Right renal pelvis (tissue), 4 donors: ENCODE data around the gene VGLL4. TPM values are rescaled to one million over a fixed set of nuclear protein-coding genes. Genes with fewer than 3 reads are reported as not detected.
A peak's percentile ranks its signal among the peaks of the same experiment; 100 is the strongest.
"Not testable (repeated sequence)": the region's sequence is repeated elsewhere in the genome, so short reads cannot be mapped to it uniquely, and the experiment has no call there.

ENCODE experiments used
- DNase-seq, 4 donors: peaks; one replicate each; pipeline ENCODE4 v3.0.0-alpha.2; 2013; ENCODE audit warnings: low read depth in 4 of 4, low spot score in 3 of 4, missing footprints in 1 of 4
- polyA plus RNA-seq, 4 donors: library from polyadenylated mRNA; unstranded; fragments of 120-200 nt; gene quantifications; one replicate each; pipeline ENCODE4 v1.2.1, GENCODE V29; 2013; ENCODE audit not compliant: insufficient read length in 4 of 4

Gene VGLL4
- polyA plus RNA-seq, 4 donors, result 109 to 122 (median 116) TPM

GRCh38 chr3:11609481-11609880, 34.2 kb downstream of the VGLL4 start:
- DNase-seq, result no peak

GRCh38 chr3:11607816-11608215, 35.9 kb downstream of the VGLL4 start:
- DNase-seq, result no peak

- no peak for DNase-seq
Measured at GRCh38 chr3:11606865-11607440, 36.8 kb downstream of the VGLL4 start.

- no peak for DNase-seq
Measured at GRCh38 chr3:11606090-11606784, 37.5 kb downstream of the VGLL4 start.

GRCh38 chr3:11605398-11605797, 38.3 kb downstream of the VGLL4 start:
- DNase-seq, result no peak

GRCh38 chr3:11604139-11604892, 39.4 kb downstream of the VGLL4 start:
- no peak for DNase-seq

GRCh38 chr3:11603628-11604027, 40.1 kb downstream of the VGLL4 start:
- no peak for DNase-seq

- DNase-seq, result no peak
Measured at GRCh38 chr3:11602886-11603527, 40.7 kb downstream of the VGLL4 start.

GRCh38 chr3:11602239-11602840, 41.4 kb downstream of the VGLL4 start:
- no peak for DNase-seq

GRCh38 chr3:11601446-11602238, 42.1 kb downstream of the VGLL4 start:
- DNase-seq, result no peak

- DNase-seq, result peak; percentile 68 to 84 (median 79)
Measured at GRCh38 chr3:11600501-11601282, 43.0 kb downstream of the VGLL4 start.

- DNase-seq, result no peak
Measured at GRCh38 chr3:11596387-11596786, 47.3 kb downstream of the VGLL4 start.

GRCh38 chr3:11595024-11595423, 48.7 kb downstream of the VGLL4 start:
- DNase-seq, result not testable (repeated sequence)

GRCh38 chr3:11593318-11594034, 50.2 kb downstream of the VGLL4 start:
- no peak for DNase-seq

- no peak for DNase-seq
Measured at GRCh38 chr3:11592445-11593298, 51.0 kb downstream of the VGLL4 start.

GRCh38 chr3:11591391-11592282, 52.1 kb downstream of the VGLL4 start:
- DNase-seq, result peak in 1 of 4 donors; percentile 60

GRCh38 chr3:11591002-11591355, 52.7 kb downstream of the VGLL4 start:
- no peak for DNase-seq
